8988T (cell line): ENCODE results near the gene CYP3A7.
"Not testable (repeated sequence)": the region's sequence is repeated elsewhere in the genome, so short reads cannot be mapped to it uniquely, and the experiment has no call there.

ENCODE experiments used
- DNase-seq: peaks from one replicate; pipeline ENCODE4 v3.0.0; 2011

The CYP3A7 gene

DNA sequence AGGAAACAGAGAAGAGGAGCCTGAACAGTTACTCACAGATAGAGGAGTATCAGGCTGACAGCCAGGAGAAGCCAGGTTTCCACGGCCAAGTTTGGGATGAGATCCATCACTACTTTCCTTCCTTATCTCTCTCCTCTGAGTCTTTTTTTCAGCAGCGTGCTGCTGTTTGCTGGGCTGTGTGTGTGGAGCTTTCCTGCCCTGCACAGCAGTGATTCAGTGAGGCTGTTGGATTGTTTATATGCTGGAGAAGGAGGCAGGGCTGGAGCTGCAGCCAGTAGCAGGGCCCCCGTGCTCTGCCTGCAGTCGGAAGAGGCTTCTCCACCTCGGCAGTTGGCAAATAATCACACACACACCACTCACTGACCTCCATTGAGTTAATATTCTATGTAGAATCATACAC lies at the start of gene CYP3A7:
Gene CYP3A7, minus strand, starts transcription at position 210 of the 400 bp plus-strand sequence. Its CDS starts 103 bp downstream, at position 107.
- no peak for DNase-seq

DNA sequence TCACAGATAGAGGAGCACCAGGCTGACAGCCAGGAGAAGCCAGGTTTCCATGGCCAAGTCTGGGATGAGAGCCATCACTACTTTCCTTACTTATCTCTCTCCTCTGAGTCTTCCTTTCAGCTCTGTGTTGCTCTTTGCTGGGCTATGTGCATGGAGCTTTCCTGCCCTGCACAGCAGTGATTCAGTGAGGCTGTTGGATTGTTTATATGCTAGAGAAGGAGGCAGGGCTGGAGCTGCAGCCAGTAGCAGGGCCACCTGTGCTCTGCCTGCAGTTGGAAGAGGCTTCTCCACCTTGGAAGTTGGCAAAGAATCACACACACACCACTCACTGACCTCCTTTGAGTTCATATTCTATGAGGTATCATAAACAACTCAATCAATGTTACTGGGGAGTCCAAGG lies 49.0 kb upstream of the CYP3A7 start, which contains the start of gene CYP3A4:
Gene CYP3A4, minus strand, starts transcription at position 178 of the 400 bp plus-strand sequence. Its CDS starts 103 bp downstream, at position 75.
- DNase-seq = no peak

DNA sequence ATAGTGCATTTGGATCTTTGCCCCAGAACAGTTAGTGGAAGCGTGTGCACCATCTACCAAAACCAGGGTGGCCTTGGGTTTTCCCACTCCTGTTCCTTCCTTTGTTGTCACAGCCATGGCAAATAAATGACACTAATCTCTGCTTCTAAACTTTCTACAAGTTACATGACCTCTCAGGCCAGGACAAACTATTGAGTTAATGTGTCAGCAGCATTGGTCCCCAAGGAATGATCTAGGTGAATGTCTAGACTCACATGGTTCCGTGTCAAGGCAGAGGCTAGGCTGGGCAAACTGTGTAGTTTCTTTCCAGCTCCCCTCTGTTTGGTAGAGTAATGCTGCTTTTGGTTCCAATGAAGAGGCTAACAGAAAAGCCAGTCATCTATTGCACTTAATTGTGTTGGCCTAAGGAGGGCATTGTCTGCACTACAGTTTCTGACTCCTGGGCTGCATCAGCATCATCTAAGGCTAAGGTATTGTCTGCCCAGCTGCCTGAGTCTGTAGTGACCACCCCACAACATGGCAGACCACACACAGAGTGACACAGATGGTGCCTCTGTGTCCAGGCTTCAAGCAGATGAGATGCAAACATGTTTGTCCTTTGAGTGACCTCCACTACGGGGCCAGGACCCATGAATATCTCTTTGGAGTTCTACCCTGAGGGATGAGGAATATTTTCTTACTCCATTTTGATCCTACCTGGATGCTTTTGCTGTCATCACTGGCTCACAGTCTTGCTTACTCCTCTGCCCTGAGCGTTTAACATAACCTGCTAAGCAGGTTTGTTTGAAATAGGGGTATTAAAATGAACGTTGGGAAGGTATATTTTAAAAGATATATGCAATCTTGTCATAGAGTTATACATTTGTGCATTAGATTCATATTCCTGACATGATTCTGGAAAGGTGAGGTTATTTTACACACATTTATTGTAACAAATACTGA lies 47.3 kb upstream of the CYP3A7 start:
- no peak for DNase-seq

DNA sequence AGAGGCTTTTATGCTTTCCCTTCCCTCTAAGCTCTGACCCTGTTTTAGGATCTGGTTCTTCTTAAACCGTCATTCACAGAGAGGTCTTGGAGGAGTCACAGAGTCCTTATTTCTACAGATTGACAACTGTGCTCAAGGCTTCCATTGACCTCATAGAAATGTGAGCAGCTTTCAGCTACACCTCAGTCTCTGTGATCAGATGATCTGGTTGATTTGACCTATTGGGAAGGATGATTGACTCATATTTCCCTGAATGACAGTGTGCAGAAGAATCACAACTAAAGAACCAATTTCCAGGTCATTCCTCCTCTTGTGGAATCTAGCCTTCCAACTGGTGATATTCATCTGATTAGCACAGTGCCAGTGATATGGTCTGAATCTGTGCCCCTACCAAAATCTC lies 45.6 kb upstream of the CYP3A7 start:
- DNase-seq = no peak

DNA sequence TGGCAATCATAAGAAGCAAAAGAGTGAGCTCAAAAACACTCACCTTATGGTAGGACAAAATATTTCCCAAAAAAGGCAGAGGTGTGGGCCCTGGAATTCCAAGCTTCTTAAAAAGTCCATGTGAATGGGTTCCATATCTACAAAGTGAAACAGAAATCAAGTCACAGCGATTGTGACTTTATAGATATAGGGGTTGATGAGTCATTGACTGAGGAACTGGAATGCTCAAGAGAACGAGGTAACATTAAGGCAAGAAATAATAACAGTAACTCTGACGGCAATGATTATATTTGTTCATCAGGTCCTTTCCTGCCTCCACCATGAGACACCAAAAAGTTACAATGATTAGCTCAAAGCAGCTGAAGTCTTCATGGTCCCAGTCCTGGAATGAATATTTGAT lies 45.0 kb upstream of the CYP3A7 start:
- DNase-seq = no peak

DNA sequence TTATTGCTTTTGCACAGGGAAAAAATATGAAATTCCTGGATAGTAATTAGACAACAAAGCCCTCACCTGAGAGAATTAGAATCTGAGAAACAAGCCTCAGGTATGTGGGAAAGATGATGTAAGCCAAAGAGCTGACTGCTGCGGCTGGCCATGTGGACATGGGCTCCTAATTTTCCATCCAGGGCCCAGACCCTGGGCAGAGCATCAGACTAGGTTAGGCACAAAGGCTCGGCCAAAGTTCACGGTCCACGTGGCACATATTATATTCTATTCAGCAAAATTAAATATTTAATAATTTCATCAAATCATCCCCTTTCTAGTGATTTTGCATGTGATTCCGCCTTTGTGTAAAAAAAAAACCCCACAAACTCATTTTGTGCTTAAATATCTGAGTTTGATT lies 43.9 kb upstream of the CYP3A7 start:
- no peak for DNase-seq

DNA sequence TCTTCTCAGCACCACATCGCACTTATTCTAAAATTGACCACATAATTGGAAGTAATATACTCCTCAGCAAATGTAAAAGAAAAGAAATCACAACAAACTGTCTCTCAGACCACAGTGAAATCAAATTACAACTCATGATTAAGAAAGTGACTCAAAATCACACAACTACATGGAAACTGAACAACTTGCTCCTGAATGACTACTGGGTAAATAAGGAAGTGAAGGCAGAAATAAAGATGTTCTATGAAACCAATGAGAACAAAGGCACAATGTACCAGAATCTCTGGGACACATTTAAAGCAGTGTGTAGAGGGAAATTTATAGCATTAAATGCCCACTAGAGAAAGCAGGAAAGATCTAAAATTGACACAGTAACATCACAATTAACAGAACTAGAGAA lies 38.4 kb upstream of the CYP3A7 start:
- not testable (repeated sequence) for DNase-seq

DNA sequence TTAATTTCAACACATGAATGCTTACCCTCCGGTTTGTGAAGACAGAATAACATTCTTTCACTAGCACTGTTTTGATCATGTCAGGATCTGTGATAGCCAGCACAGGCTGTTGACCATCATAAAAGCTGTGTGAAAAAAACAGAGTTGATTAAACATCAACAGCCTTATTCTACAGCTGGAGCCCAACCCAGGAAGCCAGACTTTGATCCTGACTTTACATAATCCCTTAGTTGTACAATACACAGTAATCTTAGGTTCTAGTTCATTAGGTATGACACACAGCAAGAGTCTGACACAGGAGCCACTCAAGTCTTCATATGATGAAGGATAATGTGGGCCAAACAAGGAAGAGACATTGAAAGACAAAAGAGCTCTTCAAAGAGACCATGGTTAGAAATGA lies 37.6 kb upstream of the CYP3A7 start:
- no peak for DNase-seq

DNA sequence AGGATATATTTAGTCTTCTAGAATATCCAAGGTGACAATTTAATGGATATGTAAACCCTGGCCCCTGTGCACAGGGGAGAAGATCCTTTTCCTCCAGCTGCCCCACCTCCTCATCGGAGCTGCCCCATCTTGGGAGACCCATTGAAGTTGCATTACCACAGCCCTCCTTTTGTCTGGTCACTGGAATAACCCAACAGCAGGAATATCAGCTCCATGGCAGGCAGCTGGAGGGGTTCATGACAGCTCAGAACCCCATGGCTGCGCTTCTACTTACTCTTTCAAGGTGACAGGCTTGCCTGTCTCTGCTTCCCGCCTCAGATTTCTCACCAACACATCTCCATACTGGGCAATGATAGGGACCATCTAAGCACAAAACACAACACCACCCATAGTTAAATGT lies 34.5 kb upstream of the CYP3A7 start:
- not testable (repeated sequence) for DNase-seq

DNA sequence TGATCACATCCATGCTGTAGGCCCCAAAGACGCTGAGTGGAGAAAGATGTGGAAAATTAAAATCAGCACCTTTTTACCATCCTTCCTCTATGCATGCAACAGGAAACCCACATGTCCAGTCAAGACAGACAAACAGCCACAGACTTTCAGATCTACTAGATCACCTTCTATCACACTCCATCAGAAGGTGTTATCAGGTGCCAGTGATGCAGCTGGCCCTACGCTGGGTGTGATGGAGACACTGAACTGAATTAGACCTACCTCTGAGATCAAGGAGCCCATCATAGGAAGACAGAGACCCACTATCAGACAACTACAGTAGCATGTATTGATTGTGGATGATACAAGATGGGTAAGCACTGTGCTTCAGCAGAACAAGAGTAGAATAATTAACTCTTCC lies 33.5 kb upstream of the CYP3A7 start:
- DNase-seq = no peak

DNA sequence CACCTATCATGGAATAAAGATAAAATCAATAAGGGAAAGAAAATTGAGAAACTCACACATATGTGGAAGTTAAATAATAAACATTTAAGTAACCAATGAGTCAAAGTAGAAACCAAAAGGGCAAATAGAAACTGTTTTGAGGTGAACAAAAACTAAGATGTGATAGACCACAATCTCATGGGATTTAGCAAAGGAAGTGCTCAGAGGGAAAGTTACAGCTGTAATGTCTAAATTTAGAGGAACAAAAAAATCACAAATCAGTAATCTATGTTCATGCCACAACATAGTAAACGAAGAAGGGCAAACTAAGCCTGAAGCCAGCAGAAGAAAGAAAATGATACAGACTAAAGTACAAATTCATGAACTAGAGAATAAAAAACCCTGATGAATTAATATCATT lies 32.7 kb upstream of the CYP3A7 start:
- no peak for DNase-seq

DNA sequence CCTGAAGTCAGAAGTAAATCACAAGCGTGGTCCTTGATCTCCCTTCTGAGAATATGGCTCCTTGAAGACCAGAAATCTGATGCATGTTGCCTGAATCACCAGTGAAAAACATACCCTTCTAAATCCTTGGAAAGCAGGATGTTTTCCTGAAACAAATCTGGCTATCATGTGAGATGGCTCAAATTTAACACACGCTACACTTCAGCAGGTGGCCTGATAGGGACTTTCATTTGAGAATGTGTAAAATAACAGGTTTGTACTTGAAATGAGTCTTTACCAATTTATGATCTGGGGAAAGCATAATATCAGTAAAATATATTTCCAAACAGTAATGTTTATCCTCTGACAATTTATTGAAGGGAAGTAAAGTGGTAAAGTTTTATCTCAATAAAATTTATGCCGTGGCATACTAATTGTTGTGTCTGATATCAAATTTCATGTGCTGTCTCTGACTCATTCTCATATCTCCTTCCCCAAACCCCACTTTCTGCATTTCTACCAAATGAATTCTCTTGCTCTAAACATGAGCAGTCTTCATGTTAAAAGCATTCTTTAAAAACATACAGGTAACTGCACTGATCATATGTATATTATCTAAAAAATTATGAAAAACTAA lies 31.6 kb upstream of the CYP3A7 start:
- no peak for DNase-seq

DNA sequence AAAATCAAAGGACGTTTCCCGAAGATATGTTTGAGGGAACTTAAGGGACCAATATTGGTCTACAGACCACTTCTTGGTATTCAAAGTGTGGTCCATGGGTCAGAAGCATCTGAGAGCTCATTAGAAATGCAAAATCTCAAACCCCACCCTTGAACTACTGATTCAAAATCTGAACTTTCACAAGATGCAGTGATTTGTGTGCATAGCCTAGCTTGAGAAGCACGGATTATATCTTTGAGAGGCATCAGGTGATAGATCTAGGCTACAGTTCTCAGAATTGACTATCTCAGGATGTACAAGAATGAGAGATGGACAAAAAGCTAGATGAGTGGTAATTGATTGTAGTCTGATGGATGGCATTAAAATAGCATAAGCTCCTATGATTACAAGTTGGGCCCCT lies 29.5 kb upstream of the CYP3A7 start:
- DNase-seq = no peak

DNA sequence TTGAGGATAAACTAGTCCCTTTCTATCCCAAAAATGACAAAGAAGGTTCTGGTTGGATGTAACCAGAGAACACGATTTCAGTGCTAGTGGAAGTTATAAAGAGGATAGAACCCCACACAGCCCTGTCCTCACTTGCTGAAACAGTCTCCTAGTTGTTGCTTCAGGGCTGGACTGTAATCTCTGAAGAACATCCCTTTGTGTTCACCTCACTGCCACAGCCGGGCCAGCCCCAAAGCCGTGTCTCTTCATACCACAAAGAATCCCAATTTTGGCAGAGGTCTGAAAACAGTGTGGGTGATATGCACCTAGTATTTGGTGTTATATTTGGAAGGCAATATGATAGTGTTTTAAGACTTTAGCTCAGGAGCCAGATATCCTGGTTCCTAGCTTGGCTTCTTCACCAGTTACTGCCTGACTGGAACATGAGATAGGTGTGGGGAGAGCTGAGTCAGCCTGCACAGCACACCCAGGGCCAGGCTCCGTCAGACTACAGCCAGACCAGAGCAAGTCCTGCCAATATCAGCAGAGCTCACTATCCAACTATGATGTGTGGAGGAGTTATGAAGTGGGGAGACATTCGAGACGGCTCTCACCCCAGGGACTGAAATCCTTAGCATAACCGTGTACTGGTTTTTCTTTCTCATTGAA lies 27.8 kb upstream of the CYP3A7 start:
- DNase-seq = no peak

DNA sequence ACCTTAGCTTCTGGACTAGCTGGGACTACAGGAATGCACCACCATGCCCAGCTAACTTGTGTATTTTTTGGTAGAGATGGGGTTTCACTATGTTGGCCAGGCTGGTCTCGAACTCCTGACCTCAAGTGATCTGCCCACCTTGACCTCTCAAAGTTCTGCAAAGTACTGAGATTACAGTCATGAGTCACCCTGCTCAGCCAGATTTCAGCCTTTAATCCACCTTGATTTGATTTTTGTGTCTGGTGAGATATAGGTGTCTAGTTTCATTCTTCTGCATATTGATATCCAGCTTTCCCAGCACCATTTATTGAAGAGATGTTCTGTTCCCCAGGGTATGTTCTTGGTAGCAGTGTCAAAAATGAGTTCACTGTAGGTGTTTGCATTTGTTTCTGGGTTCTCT lies 20.1 kb upstream of the CYP3A7 start:
- no peak for DNase-seq

DNA sequence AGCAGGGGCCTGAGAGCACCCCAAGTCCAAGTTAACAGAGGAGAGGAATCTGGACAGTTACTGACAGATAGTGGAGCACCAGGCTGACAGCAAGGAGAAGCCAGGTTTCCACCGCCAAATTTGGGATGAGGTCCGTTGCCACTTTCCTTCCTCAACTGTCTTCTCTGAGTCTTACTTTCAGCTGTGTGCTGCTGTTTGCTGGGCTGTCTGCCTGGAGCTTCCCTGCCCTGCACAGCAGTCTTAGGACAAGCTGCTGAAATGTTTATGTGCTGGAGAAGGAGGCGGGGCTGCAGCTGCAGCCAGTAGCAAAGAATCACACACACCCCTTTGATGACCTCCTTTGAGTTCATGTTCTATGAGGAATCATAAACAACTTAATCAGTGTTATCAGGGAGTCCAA lies 17.4 kb upstream of the CYP3A7 start:
- no peak for DNase-seq

DNA sequence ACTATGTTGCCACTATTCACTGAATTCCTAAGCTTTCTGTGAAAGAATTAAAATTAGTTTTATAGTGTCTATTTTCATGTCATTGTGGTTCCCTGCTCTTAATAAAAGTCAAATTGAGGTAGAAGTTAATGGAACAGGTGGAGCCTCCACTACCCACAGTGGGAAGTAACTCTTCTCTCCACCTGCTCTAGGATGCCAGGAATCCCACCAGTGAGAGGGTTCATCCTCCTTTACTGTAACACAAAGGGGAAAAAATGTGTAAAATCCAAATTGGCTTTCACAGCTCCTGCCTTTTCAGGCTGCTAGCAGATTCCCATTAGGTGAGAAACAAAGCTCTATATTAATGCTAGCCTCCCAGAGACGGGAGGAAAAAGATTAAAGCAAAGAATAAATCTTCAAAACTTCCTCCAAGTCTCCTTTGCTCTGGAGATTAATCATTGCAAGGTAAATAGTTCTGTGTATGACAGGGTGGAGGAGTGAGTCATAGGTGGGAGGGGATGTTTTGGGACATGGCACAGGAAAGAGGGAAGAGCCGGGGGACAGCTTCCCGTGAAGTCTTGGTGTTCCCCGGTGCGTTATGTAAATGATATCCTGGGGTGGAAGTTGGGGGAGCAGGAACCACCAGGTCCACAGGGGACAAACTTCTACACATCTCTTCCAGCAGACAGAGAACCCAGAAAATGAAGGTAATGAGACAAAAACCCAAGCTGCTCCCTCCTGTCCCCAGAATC lies 16.5 kb upstream of the CYP3A7 start:
- not testable (repeated sequence) for DNase-seq

DNA sequence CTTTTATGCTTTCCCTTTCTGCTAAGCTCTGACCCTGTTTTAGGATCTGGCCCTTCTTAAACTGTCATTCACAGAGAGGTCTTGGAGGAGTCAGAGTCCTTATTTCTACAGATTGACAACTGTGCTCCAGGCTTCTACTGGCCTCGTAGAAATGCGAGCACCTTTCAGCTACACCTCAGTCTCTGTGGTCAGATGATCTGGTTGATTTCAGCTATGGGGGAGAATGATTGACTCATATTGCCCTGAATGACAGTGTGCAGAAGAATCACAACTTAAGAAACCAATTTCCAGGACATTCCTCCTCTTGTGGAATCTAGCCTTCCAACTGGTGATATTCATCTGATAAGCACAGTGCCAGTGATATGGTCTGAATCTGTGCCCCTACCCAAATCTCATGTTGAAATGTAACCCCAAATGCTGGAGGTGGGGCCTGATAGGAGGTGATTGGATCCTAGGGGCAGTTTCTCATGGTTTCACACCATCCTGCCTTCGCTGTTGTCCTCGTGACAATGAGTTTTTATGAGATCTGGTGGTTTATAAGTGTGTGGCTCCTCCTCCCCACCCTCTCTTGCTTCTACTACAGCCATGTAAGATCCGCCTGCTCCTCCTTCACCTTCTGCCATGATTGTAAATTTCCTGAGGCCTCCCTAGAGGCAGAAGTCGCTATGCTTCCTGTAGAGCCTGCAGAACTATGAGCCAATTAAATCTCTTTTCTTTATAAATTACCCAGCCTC lies 14.0 kb upstream of the CYP3A7 start:
- no peak for DNase-seq

DNA sequence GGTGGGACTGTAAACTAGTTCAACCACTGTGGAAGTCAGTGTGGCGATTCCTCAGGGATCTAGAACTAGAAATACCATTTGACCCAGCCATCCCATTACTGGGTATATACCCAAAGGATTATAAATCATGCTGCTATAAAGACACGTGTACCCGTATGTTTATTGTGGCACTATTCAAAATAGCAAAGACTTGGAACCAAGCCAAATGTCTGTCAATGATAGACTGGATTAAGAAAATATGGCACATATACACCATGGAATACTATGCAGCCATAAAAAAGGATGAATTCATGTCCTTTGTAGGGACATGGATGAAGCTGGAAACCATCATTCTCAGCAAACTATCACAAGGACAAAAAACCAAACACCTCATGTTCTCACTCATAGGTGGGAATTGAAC lies 11.9 kb upstream of the CYP3A7 start:
- DNase-seq = not testable (repeated sequence)

DNA sequence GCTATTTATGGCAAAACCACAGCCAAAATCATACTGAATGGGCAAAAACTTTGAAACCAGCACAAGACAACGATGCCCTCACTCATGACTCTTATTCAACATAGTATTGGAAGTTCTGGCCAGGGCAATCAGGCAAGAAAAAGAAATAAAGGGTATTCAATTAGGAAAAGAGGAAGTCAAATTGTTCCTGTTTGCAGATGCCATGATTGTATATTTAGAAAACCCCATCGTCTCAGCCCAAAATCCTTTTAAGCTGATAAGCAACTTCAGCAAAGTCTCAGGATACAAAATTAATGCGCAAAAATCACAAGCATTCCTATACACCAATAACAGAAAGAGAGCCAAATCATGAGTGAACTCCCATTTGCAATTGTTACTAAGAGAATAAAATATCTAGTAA lies 10.4 kb upstream of the CYP3A7 start:
- DNase-seq = not testable (repeated sequence)

DNA sequence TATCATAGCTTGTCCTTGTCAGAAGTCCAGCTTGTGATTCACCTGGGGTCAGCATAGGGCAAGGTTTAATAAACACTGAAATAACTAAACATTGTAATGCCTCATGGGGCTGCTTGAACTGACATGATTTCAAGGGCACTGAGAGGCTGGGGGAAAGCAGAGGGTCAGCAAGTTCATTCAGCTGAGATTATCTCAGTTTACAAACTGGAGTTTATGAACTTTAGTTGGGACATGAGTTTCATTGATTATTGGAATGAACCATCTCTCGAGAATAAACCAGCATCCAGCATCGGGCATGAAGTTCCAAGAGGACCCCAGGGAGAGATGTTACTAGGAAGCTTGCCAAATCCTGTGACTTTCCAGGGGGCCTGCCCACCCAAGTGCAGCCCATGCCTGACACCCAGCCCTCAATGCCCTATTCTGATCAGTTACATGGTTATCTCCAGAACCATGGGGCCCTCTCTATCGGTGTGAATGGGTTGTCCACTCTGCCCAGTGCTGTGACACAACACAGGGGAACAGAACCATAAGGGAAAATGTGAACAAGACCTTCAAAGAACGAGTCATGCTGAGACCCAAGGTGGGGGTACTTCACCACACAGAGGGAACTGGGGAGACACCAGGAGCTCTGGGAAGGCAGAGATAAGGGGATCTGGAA lies 7.9 kb upstream of the CYP3A7 start:
- no peak for DNase-seq

DNA sequence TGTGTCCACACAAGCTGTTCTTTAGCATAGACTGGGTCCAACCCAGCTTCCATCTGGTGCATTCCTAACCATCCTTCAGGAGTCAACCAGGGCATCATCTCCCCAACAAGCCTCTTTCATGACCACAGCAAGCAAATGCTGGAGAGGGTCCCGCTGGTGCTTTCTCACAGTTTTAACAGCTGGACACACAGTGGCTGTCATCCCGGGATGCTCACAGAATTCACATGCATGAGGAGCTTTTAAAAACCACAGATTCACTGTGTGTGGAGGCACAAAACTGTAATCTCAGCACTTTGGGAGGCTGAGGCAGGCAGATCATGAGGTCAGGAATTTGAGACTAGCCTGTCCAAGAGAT lies 6.4 kb upstream of the CYP3A7 start:
- DNase-seq = no peak
